ENCODE measurements around the gene EIF5B.

EIF5B gene

GRCh38 chr2:99430614-99431291, 93.6 kb downstream of the EIF5B start:
- no peak for DNase-seq (ENCODE audit: extremely low spot score)
- TF ChIP-seq, protein P1, sequence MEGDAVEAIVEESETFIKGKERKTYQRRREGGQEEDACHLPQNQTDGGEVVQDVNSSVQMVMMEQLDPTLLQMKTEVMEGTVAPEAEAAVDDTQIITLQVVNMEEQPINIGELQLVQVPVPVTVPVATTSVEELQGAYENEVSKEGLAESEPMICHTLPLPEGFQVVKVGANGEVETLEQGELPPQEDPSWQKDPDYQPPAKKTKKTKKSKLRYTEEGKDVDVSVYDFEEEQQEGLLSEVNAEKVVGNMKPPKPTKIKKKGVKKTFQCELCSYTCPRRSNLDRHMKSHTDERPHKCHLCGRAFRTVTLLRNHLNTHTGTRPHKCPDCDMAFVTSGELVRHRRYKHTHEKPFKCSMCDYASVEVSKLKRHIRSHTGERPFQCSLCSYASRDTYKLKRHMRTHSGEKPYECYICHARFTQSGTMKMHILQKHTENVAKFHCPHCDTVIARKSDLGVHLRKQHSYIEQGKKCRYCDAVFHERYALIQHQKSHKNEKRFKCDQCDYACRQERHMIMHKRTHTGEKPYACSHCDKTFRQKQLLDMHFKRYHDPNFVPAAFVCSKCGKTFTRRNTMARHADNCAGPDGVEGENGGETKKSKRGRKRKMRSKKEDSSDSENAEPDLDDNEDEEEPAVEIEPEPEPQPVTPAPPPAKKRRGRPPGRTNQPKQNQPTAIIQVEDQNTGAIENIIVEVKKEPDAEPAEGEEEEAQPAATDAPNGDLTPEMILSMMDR (IDR thresholded peaks at IDR 0.05; ENCODE audit: control extremely low read depth, extremely low read depth, low read depth, missing control alignments) = no peak
- ChIA-PET POLR2A (no interaction called here), CTCF (no interaction called here)

GRCh38 chr2:99431587-99432275, 94.5 kb downstream of the EIF5B start:
- no peak for DNase-seq (ENCODE audit: extremely low spot score)
- TF ChIP-seq, protein P1 (IDR thresholded peaks at IDR 0.05; ENCODE audit: control extremely low read depth, extremely low read depth, low read depth, missing control alignments) = no peak
- POLR2A ChIA-PET = no interaction called here
- CTCF ChIA-PET = interaction anchor here (0.9 to 1.2 kb wide), 2 partner anchors 15 to 64 kb away, joined by 4 read pairs; no protein-coding TSS in a partner anchor

DNA sequence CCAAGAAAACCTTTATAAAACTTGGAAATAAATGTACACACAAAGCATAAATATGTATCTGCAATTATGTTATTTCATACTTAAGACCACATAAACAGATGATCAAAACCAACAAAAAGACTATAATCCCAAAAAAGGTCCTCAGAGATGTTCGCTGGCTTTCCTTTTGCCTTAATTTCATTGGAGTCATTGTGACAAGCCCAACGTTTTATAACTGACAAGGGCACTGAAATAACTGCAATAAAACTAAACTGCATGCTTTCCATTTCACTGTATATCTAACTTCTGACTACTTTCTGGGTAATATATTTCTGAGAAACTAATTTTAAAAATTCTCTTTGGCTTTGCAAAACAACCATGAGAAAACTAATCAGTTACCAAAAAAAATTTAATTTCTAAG, 96.2 kb downstream of the EIF5B start:
- ChIA-PET CTCF (interaction anchor here (1.2 to 1.3 kb wide), 2 partner anchors 9 to 65 kb away, joined by 3 to 4 read pairs; no protein-coding TSS in a partner anchor), POLR2A (no interaction called here)
- DNase-seq (ENCODE audit: extremely low spot score) = no peak
- TF ChIP-seq, protein P1 (IDR thresholded peaks at IDR 0.05; ENCODE audit: control extremely low read depth, extremely low read depth, low read depth, missing control alignments) = no peak

GRCh38 chr2:99436874-99437273, 99.7 kb downstream of the EIF5B start:
- POLR2A ChIA-PET = no interaction called here
- CTCF ChIA-PET = interaction anchor here (1.1 to 1.5 kb wide), 5 partner anchors 9 to 71 kb away, joined by 3 to 5 read pairs (median 5); no protein-coding TSS in a partner anchor
- TF ChIP-seq, protein P1 (IDR thresholded peaks at IDR 0.05; ENCODE audit: control extremely low read depth, extremely low read depth, low read depth, missing control alignments) = no peak
- no peak for DNase-seq (ENCODE audit: extremely low spot score)

- CTCF ChIA-PET = no interaction called here
- POLR2A ChIA-PET = no interaction called here
- no peak for DNase-seq (ENCODE audit: extremely low spot score)
- TF ChIP-seq, protein P1 (IDR thresholded peaks at IDR 0.05; ENCODE audit: control extremely low read depth, extremely low read depth, low read depth, missing control alignments) = no peak
Observed at GRCh38 chr2:99439971-99440505, 102.8 kb downstream of the EIF5B start.

DNA sequence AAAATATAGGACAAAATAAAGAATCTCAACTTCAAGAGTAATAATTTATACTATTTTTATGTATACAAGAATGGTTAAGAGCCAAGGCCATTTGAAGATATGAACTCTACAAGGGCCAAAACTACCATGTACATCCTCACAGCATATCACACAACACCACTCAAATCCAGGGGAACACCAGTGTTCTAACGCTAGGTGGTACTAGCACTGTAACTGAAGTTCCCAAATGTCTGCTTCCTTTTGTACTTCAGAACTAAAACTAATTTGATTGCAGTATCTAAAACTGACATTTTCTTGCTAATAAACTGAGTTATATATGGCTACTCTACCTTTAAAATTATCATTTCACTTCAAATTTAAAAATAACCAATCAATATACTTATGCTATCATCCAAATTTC, 105.6 kb downstream of the EIF5B start:
- TF ChIP-seq, protein P1 (IDR thresholded peaks at IDR 0.05; ENCODE audit: control extremely low read depth, extremely low read depth, low read depth, missing control alignments) = no peak
- ChIA-PET POLR2A (no interaction called here), CTCF (interaction anchor here (1.0 to 1.3 kb wide), 2 partner anchors 9 to 20 kb away, joined by 3 read pairs; no protein-coding TSS in a partner anchor)
- no peak for DNase-seq (ENCODE audit: extremely low spot score)

Measured in GM10248 (cell line).